ENCODE measurements around the gene CYP46A1. TPM values are rescaled to one million over a fixed set of nuclear protein-coding genes. Genes with fewer than 3 reads are reported as not detected.
"Not testable (repeated sequence)": the region's sequence is repeated elsewhere in the genome, so short reads cannot be mapped to it uniquely, and the experiment has no call there.

The CYP46A1 gene
- total RNA-seq, 2 experiments from 2014 or later, result 0.19 to 0.21 TPM

DNA sequence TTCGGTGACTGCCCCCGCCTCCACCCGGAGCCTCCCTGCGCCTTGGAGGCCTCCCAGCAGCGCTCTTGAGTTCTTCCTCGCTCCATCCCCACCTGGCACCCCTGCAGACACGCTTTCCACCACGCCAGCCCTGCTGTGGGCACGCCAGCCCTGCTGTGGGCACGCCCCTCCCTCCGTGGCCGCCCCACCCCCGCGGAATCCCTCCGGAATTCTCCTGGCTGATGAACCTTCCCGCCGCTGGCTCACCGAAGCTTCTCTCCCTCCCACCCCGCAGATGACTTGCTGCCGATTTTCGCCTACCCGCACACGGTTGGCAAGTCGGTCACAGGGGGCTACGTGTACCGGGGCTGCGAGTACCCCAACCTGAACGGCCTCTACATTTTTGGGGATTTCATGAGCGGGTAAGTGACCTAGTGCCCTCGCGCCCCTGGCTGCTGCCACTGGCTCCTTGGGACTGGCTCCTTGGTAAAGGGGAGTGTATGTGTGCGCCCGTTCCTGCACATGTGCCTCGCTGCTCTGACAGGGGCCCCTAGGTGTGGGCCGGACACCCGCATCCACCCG is 24.0 kb upstream of the CYP46A1 start:
- CTCF ChIA-PET, result no interaction called here
- no peak for DNase-seq
- Mint-ChIP-seq H3K4me3 (no peak overlapping the region), H3K36me3 (no peaks in the 10 kb centered on the region), H3K4me1 (ENCODE audit: low read depth) (no peaks in the 10 kb centered on the region), H3K9me3 (no peaks in the 10 kb centered on the region), H3K27me3 (peaks cover 45% of the 10 kb centered on the region), H3K27ac (no peak overlapping the region)
- POLR2A ChIA-PET, result no interaction called here
- intact Hi-C loops (cut with micrococcal nuclease), result no loop called here

DNA sequence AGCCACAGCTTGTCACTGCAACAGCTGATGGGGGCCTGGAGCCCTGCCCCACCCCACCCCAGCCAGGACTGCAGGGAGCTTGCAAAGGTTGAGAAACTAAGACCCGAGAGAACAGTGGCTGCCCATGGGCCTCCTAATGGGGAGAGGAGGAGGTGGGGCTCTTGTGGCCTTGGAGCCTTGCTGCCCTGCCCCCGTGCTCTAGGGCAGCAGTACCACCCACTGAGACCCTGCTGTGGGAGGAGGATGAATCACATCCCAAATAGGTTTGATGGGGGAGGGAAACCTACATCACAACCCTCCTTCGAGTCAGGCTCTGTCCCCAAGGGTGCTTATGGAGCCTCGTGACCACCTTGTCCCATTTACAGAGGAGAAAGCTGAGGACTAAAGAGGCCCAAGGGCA is 23.3 kb upstream of the CYP46A1 start:
- Mint-ChIP-seq H3K9me3 (no peaks in the 10 kb centered on the region), H3K4me1 (ENCODE audit: low read depth) (no peaks in the 10 kb centered on the region), H3K27me3 (peaks cover 43% of the 10 kb centered on the region), H3K4me3 (no peak overlapping the region), H3K27ac (no peak overlapping the region), H3K36me3 (no peaks in the 10 kb centered on the region)
- POLR2A ChIA-PET, result no interaction called here
- no peak for DNase-seq
- intact Hi-C loops (cut with micrococcal nuclease), result no loop called here
- CTCF ChIA-PET, result interaction anchor here (0.6 kb wide), 1 partner anchor 421 kb away, joined by 3 read pairs; no protein-coding TSS in a partner anchor

DNA sequence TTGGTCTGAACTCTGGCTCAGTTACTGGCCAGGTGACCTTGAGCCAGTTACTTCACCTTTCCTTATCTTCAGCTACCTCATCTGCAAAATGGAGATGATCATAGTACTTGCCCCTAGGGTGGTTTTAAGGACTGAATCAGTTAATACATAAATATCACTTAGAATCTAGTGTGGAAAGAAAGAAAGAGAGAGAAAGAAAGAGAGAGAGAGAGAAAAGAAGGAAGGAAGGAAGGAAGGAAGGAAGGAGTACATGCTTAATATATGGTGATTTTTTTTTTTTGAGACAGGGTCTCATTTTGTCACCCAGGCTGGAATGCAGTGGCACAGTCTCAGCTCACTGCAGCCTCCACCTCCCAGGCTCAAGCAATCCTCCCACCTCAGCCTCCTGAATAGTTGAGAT is 22.9 kb upstream of the CYP46A1 start:
- H3K4me3 Mint-ChIP-seq; H3K27ac Mint-ChIP-seq; H3K9me3 Mint-ChIP-seq; H3K36me3 Mint-ChIP-seq; intact Hi-C loops (cut with micrococcal nuclease); H3K4me1 Mint-ChIP-seq (ENCODE audit: low read depth); DNase-seq; POLR2A ChIA-PET: not testable (repeated sequence)
- CTCF ChIA-PET, result interaction anchor here (0.6 kb wide), 1 partner anchor 421 kb away, joined by 3 read pairs; no protein-coding TSS in a partner anchor
- H3K27me3 Mint-ChIP-seq, result peaks cover 41% of the 10 kb centered on the region

DNA sequence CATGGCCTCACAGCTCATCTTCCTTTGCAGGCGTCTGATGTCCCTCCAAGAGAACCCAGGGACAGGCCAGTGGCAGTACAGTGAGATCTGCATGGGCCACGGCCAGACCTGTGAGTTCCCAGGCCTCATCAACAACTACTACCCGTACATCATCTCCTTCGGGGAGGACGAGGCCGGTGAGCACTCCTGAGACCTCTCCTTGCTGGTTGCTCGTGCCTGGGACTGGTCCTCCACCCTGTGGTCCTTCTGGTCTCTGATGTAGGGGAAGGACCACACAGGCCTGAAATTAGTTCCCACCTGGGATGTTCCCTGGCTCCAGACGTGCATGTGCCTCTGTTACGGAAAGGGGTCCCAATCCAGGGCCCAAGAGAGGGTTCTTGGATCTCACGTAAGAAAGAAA is 21.3 kb upstream of the CYP46A1 start:
- H3K27me3 Mint-ChIP-seq, result peaks cover 31% of the 10 kb centered on the region
- H3K36me3 Mint-ChIP-seq, result no peaks in the 10 kb centered on the region
- POLR2A ChIA-PET, result no interaction called here
- H3K27ac Mint-ChIP-seq, result no peak overlapping the region
- H3K4me1 Mint-ChIP-seq (ENCODE audit: low read depth), result no peaks in the 10 kb centered on the region
- H3K9me3 Mint-ChIP-seq, result no peaks in the 10 kb centered on the region
- CTCF ChIA-PET, result interaction anchor here (1.1 to 1.3 kb wide), 2 partner anchors 21 to 25 kb away, joined by 3 read pairs; partner anchors contain the start of gene CYP46A1
- intact Hi-C loops (cut with micrococcal nuclease), result no loop called here
- DNase-seq, result no peak
- H3K4me3 Mint-ChIP-seq, result no peak overlapping the region

DNA sequence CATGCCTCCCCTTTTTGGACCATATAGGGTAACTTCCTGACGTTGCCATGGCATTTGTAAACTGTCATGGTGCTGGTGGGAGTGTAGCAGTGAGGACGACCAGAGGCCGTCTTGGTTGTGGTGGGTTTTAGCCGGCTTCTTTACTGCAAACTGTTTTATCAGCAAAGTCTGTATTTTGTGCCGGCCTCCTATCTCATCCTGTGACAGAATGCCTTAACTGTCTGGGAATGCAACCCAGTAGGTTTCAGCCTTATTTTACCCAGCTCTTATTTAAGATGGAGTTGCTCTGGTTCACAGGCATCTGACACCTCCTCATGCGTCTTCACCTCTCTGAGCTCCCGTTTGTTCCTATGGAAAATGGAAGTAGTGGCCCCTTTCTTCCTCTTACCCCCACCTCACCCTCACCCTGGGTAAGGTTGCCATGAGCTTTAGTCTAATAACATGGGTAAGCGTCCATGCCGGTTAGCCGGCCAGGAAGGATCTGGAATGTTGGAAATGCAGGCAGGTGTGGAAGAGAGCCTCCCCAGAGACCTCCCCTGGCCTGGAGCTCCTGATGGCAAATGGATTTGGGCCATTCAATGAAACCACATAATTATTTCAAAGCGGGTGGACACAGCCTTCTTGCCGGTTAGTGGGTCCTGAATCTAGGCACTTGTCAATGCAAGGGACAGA is 20.6 kb upstream of the CYP46A1 start:
- Mint-ChIP-seq H3K9me3 (no peaks in the 10 kb centered on the region), H3K4me3 (no peak overlapping the region), H3K27me3 (peaks cover 25% of the 10 kb centered on the region), H3K4me1 (ENCODE audit: low read depth) (no peaks in the 10 kb centered on the region), H3K36me3 (no peaks in the 10 kb centered on the region), H3K27ac (no peak overlapping the region)
- intact Hi-C loops (cut with micrococcal nuclease), result no loop called here
- no peak for DNase-seq
- POLR2A ChIA-PET, result no interaction called here
- CTCF ChIA-PET, result interaction anchor here (1.3 to 1.4 kb wide), 2 partner anchors 19 to 25 kb away, joined by 3 to 4 read pairs; no protein-coding TSS in a partner anchor

DNA sequence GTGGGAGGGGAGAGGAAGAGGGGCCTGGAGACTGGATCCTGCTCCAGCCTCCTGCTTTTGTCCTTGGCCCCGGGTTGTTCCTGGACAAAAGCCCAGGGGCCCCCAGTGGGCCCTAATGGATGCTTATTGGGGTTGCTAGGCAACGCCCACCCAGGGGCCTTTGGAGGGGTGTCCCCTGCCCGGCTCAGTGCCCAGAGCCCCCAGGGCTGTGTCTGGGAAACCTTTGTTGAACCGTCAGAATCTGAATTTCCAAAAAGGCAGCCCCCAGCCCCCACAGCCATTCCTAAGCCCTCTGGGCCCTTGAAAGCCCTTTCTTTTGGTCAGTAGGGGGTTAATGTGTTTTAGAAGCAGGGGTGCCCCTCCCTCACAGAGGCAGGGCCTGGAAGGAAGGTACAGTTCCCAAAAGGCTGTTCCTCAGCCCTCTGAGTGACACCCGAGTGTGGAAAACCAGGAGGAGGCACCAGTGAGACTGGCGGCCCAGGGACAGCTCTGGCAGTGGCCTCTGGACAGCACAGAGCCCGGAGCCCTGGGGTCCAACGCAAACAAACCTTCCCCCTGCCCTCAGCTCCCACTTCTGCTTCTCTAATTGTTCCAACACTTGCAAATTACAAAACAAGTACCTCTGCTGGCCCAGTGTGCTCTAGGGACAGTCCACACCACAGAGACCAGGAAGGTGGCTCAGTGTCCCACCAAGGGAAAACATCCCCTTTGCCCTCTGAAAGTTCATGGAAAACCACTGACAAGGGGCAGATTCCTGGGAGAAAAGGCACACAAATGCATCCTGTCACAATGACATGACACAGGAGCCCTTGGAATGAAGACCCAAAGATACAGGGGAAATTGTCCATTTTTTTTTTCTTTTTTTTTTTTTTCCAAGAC is 19.8 kb upstream of the CYP46A1 start:
- H3K27ac Mint-ChIP-seq, result no peak overlapping the region
- ChIA-PET POLR2A (no interaction called here), CTCF (interaction anchor here (1.3 to 1.4 kb wide), 2 partner anchors 18 to 24 kb away, joined by 3 to 4 read pairs; no protein-coding TSS in a partner anchor)
- H3K9me3 Mint-ChIP-seq, result no peaks in the 10 kb centered on the region
- H3K36me3 Mint-ChIP-seq, result no peaks in the 10 kb centered on the region
- intact Hi-C loops (cut with micrococcal nuclease), result no loop called here
- H3K27me3 Mint-ChIP-seq, result peaks cover 20% of the 10 kb centered on the region
- no peak for DNase-seq
- no peaks in the 10 kb centered on the region for H3K4me1 Mint-ChIP-seq (ENCODE audit: low read depth)
- H3K4me3 Mint-ChIP-seq, result no peak overlapping the region

DNA sequence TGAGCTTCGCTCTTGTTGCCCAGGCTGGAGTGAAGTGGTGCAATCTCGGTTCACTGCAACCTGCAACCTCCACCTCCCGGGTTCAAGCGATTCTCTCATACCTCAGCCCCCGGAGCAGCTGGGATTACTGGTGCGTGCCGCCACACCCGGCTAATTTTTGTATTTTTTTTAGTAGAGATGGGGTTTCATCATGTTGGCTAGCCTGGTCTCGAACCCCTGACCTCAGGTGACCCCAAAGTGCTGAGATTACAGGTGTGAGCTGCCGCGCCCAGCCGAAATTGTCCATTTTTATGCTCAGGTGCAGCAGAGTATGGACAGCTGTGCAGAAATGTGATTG is 19.2 kb upstream of the CYP46A1 start:
- peaks cover 18% of the 10 kb centered on the region for H3K27me3 Mint-ChIP-seq
- DNase-seq, result no peak
- H3K27ac Mint-ChIP-seq, result no peak overlapping the region
- H3K4me1 Mint-ChIP-seq (ENCODE audit: low read depth), result no peaks in the 10 kb centered on the region
- H3K36me3 Mint-ChIP-seq, result no peaks in the 10 kb centered on the region
- intact Hi-C loops (cut with micrococcal nuclease), result no loop called here
- ChIA-PET CTCF (no interaction called here), POLR2A (no interaction called here)
- no peak overlapping the region for H3K4me3 Mint-ChIP-seq
- H3K9me3 Mint-ChIP-seq, result no peaks in the 10 kb centered on the region

DNA sequence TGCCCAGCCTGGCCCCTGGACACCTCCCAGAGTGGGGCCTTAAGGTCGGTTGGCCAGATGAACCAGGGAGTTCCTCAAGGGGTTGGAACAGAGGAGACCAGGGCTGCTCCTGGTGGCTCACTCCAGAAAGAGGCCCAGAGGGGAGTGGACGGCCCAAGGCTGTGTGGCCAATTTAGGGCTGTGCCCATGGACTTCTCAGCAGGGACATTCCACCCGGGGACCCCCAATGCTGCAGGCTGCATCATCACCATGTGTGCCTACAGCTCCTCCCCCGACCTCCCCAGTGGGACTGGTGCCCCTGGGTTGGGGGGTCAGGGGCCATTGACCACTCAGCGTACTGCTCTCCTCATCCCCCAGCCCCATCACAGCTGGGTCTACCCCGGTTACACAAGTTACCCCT is 17.6 kb upstream of the CYP46A1 start:
- Mint-ChIP-seq H3K27me3 (peaks cover 6% of the 10 kb centered on the region), H3K36me3 (no peaks in the 10 kb centered on the region), H3K9me3 (no peaks in the 10 kb centered on the region), H3K27ac (no peak overlapping the region), H3K4me3 (no peak overlapping the region), H3K4me1 (ENCODE audit: low read depth) (no peaks in the 10 kb centered on the region)
- intact Hi-C loops (cut with micrococcal nuclease), result no loop called here
- DNase-seq, result no peak
- POLR2A ChIA-PET, result interaction anchor here (0.7 to 0.8 kb wide), 2 partner anchors 18 to 169 kb away, joined by 3 read pairs; partner anchors contain the start of gene CYP46A1
- CTCF ChIA-PET, result no interaction called here

DNA sequence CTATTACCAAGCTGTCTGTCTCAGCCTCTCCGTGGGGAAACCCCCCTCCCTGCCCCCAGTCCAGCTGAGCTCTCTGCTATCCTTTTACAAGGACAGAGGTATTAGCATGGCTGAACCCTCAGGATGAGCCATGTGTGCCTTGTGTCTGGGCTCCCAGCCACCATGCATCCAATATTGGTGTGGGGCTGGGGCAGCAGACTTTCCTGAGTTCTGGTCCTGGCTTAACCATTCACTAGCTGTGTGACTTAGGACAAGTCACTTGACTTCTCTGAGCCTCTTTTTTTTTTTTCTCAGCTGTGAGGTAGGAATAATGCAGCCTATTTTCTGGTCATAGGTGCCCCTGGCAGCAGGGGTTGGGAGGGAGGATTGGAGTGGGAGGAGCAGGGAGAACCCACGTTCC is 17.1 kb upstream of the CYP46A1 start:
- no peaks in the 10 kb centered on the region for H3K9me3 Mint-ChIP-seq
- H3K27me3 Mint-ChIP-seq, result peaks cover 6% of the 10 kb centered on the region
- H3K36me3 Mint-ChIP-seq, result no peaks in the 10 kb centered on the region
- no peak for DNase-seq
- ChIA-PET CTCF (no interaction called here), POLR2A (interaction anchor here (0.7 to 0.8 kb wide), 2 partner anchors 17 to 169 kb away, joined by 3 read pairs; partner anchors contain the start of gene CYP46A1)
- intact Hi-C loops (cut with micrococcal nuclease), result no loop called here
- no peak overlapping the region for H3K27ac Mint-ChIP-seq
- H3K4me3 Mint-ChIP-seq, result no peak overlapping the region
- H3K4me1 Mint-ChIP-seq (ENCODE audit: low read depth), result no peaks in the 10 kb centered on the region

DNA sequence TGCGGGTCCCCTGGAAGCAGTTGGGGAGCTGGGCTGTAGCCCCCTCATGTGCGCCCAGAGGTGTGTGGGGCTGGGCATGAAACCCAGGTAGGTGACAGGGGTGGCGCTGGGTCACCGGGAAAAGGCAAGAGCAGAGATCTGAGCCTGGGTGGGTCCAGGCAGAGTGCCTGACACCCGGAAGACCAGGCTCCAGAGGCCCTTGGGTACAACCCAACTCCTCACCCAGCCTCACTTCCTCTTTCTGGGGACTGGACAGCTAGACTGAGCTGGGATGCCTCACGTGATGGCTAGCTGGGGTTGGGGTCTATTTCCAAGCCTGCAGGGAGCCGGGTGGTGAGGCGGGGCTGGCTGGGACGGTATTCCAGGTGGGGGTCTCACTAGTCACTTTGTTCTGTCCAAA is 16.3 kb upstream of the CYP46A1 start:
- ChIA-PET CTCF (interaction anchor here (2.1 kb wide), 1 partner anchor 15 kb away, joined by 6 read pairs; no protein-coding TSS in a partner anchor), POLR2A (interaction anchor here (1.6 kb wide), 1 partner anchor 13 kb away, joined by 4 read pairs; no protein-coding TSS in a partner anchor)
- Mint-ChIP-seq H3K9me3 (no peaks in the 10 kb centered on the region), H3K27ac (no peak overlapping the region), H3K4me3 (no peak overlapping the region), H3K27me3 (peaks cover 10% of the 10 kb centered on the region), H3K36me3 (no peaks in the 10 kb centered on the region), H3K4me1 (ENCODE audit: low read depth) (peaks cover 5% of the 10 kb centered on the region)
- intact Hi-C loops (cut with micrococcal nuclease), result no loop called here
- no peak for DNase-seq

DNA sequence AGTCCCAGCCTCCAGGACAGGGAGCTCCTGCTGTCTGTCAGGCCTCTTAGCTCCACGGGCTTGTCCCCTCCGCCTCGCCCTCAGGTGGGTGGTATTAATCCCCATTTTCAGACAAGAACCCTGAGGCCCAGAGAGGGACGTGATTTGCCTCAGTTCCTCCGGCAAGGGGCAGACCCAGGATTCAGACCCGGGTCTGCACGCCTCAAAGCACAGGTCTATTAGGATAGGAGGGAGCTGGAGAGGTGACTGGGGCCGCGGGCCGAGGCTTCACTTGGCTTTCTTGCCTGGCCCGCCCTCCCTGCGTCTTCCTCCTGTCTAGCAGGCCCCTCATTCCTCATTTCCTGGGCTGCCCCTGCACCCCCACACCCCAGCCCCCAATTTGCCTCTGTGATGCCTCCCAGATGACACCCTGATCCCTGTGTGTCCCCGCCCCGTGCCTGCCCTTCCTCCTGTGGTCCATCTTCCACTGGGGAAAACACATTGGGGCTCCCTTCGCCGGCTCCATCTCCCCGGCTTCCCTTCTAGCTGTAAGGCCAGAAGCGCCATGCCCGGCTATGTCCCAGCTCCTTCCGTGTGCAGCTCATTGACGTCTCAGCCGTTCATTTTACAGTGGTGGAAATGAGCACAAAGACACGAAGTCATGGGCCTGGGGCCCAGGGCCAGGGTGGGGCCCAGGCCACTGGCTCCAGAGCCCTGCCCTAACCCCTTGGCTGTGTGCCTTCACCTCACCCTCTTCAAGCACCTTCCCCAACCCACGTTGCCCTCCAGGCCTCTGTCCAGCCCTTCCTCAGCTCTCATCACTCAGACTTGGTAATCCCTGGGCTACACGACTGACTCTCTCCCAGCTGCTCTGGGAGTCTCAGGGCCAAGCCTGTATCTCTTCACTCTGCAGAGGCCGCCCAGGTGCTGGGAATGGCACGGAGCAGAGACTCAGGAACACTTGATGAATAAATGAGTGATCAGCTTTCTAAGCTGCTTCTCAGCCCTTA is 15.5 kb upstream of the CYP46A1 start:
- DNase-seq, result no peak
- ChIA-PET POLR2A (interaction anchor here (1.6 kb wide), 1 partner anchor 14 kb away, joined by 4 read pairs; no protein-coding TSS in a partner anchor), CTCF (interaction anchor here (2.1 kb wide), 1 partner anchor 14 kb away, joined by 6 read pairs; no protein-coding TSS in a partner anchor)
- no peaks in the 10 kb centered on the region for H3K9me3 Mint-ChIP-seq
- H3K4me1 Mint-ChIP-seq (ENCODE audit: low read depth), result peaks cover 9% of the 10 kb centered on the region
- intact Hi-C loops (cut with micrococcal nuclease), result no loop called here
- H3K4me3 Mint-ChIP-seq, result no peak overlapping the region
- H3K27me3 Mint-ChIP-seq, result peaks cover 10% of the 10 kb centered on the region
- H3K27ac Mint-ChIP-seq, result no peak overlapping the region
- no peaks in the 10 kb centered on the region for H3K36me3 Mint-ChIP-seq
